Measurements from ENCODE around the gene FAM9C.
A peak's percentile ranks its signal among the peaks of the same experiment; 100 is the strongest.
"Not testable (repeated sequence)": the region's sequence is repeated elsewhere in the genome, so short reads cannot be mapped to it uniquely, and the experiment has no call there.

FAM9C gene

DNA sequence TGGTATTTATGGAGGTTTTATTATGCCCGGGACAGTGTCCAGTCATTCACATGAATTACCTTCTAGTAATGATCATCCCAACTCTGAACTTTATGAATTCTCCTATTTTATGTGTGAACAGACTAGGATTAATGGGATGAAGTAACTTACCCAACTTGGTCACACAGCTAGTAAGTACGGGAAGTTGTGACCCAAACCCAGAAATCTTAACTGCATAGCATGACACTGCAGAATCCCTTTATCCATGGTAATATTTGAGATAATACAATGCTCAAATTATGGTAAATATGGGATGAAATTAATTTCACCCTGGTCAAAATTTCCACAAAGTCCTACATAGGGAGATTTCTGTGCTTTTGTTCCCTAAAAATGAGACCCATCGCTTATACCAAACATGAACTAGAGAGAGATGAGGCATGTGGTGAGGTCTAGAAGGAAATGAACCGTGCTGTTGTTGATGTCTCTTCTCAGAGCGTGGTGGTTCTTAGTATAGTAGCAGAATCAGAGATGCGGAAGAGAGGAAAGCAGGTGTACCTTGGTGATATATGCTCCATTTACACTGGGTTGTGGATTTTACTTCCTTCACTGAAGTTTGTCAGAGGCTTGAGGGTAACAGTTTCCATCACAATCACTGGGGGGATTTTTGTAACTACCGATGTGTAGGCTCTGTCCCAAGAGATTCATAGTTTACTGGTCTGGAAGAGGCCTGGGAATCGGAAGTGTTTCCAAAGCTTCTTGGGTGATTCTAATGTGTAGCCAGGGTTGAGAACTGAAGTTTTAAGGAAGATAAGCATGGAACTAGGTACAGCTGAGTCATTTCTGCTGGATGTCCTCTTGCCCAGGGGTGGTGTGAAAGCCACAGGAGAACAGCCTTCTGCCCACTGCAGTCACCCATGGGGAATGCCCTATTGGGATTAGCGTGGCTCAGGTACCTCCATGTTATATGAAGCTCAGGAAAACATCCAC, 30.2 kb upstream of the FAM9C start:
- no peak for DNase-seq

DNA sequence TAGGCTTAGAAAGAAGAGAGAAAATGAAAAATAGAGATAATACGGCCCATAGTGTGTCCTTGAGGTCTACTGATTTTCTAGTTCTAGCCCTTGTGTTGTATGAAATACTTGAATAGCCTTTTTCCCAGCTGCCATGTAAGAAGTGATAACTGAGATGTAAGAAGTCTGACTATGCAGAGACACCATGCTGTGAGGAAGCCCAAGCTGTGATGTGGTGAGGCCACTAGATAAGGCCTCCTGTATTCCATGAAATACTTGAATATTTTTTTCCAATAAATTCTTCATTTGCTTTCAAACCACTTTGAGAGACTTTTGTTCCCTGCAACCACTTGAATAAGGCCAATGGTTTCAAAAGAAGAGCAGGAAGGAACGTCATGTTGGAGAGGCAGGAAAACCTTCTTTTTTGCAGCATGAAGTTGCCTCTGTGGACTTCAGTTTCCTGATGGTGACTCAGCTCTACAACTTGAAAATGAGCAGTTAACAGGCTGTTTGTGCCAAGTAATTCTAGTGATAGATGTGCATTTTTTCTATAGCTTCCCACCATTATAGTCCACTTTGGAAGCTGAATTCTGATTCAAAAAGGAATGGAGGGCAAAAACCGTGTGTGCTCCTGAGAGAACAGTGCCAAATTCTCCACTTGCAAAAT, 25.5 kb upstream of the FAM9C start:
- DNase-seq = no peak

DNA sequence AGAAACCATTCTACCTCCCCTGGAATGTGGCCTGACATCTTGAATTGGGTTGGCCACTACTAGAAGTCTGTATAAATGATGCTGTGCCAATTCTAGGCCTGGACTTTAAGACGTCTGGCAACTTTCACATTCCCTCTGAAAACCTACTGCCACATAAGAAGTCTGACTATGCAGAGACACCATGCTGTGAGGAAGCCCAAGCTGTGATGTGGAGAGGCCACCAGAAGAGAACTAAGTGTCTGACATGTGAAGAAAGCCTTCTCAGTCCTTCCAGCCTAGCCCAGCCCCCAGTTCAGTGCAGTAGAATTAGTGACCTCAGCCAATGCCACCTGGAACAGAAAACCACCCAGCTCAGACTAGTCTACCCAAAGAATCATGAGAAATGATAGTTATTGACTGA, 24.2 kb upstream of the FAM9C start:
- DNase-seq = no peak

DNA sequence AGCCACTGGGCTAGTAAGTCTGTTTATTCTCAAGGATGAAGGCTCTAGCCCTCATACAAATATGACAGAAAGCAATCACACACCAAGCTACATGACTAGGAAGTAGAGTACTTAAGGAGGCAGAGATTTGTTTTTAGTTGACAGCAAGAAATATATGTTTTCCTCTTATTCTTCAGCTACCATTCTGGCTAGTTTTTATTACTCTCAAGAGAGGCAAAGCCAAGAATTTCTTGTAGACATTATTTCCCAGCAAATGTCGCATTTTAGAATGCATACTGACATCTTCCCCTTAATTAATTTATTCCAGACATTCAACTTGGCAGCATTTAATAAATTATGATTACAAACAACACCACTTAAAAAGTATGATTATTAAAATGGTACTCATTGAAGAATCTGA, 23.4 kb upstream of the FAM9C start:
- no peak for DNase-seq

DNA sequence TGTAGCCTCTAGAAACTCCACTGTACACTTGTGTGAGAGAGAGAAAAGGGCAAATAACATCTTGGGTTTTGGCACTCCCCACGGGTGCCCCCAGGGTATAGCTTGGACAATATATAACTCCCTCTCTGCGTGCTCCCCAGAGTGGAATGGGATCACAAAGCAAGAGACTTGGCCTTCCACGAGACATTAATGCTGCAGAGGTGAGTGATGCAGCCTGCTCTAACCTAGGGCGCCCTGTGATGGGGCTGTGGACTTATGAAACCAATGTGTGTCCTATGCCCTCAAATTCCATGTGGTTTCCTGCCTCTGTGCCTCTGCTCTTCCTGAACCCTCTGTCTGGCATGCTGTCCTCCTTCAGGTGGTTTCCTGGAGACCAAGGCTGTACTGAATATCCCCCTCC, 22.0 kb upstream of the FAM9C start:
- no peak for DNase-seq

DNA sequence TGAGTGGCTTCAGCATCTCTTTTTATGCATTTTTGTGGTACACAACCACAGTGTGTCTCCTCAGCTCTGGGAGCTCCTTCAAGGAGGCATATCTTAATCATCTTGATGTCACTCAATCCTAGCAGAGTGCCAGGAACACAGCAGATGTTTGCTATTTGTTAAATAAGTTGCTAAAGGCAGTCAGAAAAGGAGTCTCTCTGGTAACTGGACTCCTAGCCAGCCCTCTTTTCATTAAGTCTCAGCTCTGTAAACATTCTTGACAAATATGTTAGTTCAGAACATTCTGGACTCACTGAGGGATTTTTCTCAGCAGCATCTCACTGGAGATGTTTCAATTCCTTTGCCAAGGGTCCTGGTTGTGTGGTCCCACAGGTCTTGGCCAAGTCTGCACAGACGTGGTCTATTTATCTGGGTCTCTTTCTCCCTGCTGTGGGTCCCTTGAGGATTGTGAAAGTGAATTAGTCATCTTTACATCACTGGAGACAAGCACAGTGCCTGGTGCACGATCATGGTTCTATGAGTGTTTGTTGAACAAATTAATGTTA, 20.3 kb upstream of the FAM9C start:
- DNase-seq = peak; percentile 30

DNA sequence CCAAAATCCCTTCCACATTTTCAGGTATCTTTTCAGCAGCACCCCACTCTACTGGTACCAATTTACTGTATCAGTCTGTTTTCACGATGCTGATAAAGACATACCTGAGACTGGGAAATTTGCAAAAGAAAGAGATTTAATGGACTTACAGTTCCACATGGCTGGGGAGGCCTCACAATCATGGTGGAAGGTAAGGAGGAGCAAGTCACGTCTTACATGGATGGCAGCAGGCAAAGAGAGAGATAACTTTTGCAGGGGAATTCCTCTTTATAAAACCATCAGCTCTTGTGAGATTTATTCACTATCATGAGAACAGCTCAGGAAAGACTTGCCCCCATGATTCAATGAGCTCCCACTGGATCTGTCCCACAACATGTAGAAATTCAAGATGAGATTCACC, 18.7 kb upstream of the FAM9C start:
- not testable (repeated sequence) for DNase-seq

DNA sequence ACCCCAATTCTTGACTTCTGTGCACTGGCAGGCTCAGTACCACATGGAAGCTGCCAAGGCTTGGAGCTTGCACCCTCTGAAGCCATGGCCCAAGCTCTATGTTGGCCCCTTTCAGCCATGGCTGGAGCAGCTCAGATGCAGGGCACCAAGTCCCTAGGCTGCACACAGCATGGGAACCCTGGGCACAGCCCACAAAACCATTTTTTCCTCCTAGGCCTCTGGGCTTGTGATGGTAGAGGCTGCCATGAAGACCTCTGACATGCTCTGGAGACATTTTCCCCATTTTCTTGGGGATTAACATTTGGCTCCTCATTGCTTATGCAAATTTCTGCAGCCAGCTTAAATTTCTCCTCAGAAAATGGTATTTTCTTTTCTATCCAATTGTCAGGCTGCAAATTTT, 17.9 kb upstream of the FAM9C start:
- DNase-seq = not testable (repeated sequence)

DNA sequence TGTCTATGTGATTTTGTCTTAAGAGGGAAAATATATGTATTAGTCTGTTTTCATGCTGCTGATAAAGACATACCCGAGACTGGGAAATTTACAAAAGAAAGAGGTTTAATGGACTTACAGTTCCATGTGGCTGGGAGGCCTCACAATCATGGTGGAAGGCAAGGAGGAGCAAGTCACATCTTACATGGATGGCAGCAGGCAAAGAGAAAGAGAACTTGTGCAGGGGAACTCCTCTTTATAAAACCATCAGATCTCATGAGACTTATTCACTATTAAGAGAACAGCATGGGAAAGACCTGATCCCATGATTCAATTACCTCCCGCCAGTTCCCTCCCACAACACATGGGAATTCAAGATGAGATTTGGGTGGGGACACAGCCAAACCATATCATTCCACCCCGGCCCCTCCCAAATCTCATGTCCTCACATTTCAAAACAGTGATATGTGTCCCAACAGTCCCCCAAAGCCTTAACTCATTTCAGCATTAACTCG, 16.8 kb upstream of the FAM9C start:
- DNase-seq = not testable (repeated sequence)

DNA sequence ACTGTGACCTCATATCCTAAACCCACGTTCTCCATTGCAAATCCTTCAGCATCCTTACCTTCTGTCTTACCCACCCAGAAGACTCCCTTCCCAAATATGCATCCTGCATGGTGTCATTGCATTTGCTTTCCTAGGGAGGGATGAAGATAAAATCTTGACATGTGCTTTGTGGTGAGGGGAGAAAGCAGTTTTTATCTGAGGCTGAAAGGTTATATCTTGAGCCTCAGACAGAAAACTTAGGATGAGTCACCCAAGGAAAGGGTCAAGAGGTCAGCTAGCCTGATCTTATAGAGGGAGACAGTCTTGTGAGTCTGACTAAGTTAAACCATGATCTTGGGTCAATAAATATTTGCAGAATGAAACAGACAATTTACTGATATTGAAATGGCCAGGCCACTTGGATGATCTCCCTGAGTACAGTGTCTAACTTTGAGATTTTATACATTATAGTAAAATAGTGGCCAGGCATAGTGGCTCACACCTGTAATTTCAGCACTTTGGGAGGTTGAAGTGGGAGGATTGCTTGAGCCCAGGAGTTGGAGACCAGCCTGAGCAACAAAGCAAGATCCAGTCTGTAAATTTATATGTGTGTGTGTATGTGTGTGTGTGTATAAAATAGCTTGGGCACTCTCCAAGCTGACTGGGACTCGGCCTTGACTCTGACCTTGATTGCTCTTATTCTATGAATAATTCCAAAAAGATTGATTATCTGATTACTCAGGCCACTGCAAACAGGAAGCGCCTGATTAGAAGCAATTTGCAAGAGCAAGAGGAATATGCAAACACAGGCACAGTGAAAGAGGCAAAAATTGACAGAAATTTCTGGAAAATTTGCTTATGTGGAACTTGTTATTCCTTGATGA, 15.4 kb upstream of the FAM9C start:
- DNase-seq = peak; percentile 80

DNA sequence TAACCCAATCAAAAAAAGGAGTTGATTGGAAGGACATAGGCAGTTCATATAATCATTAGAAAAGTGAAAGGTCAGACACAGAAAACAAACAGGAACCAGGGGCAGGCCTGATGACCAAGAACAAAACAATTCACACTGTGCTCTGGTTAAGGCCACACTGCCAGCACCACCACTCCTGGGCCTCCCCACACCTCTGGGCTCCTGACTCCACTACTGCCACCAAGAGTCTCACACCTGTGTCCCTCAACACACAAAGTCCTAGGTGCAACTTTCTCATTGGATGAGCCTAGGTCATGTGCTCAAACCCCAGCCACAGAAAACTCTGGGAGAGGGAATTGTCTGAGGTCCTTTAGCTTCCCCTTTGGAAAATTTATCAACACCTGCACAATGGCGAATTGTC, 11.1 kb upstream of the FAM9C start:
- DNase-seq = no peak

DNA sequence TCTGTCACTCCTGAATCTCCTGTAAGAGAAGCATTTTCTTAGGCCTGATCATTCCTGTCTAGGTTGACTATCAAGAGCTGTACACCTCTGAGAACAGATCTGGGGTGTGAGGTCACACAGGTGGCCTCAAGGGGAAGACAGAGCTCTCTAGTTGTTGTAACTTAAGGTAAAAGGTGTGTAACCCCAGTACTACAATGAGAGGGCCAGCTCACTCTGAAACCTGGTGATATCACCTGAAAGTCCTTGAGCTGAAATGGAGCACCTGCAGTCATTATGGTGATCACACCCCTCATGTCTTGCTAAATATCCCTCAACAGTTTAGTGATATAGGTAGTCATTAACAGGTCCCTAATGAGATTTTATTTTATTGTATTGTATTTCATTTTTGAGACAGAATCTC, 8.8 kb upstream of the FAM9C start:
- no peak for DNase-seq

DNA sequence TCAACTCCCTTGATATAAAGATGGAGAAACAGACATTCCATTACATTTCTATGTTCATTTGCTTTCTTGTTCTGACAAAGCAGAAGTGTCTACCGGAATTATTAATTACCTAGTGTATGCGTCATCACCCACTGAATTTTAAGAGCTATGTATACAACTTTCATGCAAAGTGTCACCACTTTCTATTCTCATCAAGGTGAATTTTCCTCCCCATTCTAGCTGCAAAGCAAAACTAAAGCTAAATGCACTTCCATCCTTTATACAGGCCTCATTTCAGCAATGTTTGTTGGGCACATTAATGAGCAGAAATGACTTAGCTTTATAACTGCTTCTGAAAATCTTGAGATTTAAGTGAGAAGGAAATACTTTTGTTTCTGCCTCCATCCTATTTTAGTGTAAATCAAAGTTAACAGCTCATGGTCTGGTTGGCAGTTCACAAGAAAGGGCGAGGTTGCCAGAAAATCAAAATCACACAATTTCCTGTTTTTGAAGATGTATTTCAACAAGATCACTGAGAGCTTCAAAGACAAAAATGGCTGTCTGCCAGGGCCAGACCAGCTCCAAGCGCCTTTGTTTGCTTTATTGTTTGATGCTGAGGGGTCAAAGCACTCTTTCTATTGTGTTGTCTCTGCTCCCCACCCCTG, 7.2 kb upstream of the FAM9C start:
- DNase-seq = no peak

DNA sequence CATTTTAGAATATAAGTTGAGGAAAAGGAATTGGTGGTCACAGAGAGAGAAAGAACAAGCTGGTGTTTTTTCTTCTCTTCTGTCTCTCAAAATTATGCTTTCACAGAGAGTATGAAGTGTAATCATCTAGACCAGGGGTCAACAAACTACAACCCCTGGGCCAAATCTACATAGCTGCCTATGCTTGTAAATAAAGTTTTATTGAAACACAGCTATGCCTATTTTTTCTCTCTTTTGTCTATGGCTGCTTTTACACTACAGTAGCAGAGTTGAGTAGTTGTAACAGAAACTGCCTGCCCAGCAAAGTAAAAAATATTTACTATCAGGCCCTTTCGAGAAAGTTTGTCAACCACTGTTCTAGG, 6.7 kb upstream of the FAM9C start:
- DNase-seq = no peak

DNA sequence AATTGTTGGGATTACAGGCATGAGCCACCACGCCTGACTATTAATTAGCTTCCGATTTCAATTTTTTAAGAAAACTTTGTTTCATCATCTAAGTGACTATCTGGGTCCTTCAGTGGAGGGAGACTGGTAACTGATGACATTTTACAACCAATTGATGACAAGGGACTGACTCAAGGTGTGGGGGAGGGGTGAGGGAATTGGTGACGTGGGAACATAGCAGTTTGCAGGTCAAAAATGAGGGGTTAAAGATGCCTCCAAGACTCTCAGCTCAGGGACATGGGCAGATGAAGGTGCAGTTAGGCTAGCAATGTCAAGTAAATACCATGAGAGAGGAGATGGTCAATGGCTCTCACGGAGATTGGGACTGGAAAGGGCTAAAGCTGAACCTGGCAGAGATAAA, 5.7 kb upstream of the FAM9C start:
- no peak for DNase-seq

DNA sequence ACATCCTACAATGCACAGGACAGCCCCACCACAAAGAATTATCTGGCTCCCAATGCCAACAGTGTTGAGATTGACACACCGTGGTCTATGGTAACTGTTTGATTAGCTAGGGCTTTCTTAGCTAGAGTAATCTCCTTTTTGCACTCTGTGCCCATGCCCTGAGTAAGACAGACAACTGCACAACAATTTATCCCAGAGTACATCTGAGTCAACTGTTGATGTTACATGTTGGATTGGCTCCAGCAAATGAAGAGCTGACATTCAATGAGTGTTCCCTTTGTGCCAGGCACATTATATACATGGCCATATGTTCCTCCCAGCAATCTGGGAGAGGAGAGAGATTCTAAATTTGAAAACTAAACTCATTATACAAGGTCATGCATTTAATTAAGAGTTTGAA, 3.9 kb upstream of the FAM9C start:
- peak; percentile 37 for DNase-seq

DNA sequence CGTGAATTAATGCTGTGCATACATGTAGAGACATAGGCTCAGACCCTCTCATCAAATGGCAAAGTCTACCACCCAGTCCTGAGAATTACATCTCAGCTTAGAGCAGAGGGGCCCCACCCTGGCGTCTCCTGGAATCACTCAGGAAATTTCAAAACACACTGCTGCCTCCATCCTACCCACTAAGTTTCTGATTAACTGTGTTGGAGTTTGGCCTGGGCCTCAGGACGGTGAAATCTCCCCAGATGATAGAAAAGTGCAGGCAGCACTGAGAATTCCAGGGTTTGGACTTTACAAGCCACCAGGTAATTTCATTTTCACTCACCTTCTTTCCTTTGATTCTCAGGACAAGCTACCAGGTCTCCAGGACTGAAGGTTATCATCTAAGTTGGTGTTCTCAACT, 3.3 kb upstream of the FAM9C start:
- no peak for DNase-seq

DNA sequence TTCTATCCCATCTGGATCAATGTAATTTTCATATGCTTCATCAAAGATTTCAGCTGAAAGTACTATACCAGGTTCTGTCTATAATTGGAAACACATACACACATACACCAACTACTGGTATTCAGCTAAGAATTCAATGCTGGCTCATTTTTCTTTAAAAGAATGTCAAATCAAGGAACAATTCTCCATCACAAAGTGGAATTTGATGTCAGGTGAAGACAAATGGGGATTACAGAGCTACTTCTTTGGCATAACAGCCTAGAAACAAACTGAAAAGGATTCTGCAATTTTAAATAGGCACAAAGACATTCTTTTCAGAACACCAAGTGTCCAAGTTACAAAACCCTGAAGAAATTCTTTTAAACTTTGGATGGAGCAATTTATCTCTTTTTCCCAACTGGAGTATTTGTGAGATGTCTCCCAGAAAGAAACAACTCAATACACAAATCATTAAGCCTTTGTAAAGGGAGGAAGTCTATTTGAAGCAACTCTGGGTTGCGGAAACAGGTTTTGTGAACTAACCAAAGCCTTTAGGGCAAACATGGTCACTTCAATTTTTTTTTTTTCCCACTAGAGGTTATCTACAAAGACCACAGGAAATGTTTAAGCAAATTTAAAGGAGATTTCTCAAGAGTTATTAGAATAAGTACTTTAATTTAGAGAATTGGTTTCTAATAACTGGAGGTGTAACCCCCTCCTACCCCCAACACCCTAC, 1.9 kb upstream of the FAM9C start:
- DNase-seq = no peak

DNA sequence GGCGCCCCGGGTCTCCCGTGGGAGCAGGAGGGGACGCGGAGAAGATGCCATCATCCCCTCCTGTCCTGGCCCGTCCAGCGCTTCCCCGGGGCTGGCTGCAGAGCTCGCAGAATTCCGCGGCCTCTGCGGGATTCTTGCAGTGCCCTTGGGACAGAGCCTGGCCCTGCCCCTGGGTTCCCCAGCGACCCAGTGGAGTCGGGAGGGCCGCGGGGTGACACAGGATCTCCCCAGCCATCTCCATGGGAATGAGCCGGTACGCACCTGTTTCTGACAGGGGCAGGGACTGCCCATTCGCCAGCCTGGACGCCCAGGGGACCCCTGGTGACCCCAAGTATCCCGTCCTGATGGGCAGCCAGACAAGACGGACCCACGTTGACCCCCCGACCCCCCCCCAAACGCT, 482 bp downstream of the FAM9C start:
- DNase-seq = no peak

DNA sequence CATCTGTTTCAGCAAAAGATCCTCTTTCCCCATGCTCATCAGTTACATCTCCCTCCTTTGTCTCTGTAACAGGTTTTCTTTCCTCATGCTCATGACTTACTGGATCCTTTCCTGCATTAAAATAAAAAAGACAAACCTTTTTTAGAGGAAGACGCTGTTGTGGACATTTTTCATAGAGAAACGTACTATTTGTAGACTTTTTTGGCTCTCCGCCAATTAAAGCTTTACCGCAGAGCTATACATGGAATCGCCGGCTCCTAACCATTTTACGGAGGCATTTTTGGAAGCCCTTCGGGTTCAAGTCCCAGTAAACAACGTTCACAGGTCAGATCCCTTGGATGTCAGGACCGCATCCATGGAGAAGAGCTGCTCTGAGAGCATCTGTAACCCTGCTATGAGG, 1.3 kb downstream of the FAM9C start:
- DNase-seq = no peak

DNA sequence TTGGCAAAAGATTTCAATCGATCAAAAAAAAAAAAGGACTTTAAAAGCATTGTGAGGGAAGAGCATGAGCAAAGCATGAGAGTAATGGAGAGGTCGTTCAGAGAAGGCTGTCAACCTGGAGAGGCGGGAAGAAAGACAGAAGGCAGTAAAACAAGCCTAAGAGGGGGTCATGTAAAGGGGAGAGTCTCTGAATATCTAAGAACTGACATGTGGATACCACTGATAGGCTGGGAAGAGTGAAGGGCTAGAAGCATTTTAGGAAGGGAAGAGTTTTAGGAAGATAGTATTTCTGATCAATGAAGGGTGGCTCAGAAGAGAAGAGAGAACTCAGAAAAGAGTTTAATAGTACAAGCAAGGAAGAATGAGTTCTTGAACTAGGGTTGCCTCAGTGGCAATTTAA, 7.5 kb downstream of the FAM9C start:
- DNase-seq = no peak

DNA sequence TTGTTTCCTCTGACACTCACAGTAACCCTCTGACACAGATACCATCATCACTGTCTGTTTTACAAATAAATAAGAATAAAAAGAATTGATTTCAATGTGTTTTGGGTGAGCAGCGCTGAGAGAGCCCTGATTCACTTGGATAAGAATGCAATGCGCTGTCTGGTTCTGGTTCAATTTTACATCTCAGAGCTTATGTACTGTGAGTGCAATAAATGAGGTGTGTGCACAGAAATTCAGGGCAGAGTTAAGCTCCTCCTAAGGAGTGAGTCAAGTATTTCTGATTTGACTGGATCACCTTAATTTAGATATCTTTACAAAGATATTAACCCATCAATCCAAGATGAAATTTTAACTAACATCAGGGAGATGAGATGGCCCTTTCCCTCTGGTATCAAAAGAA, 11.2 kb downstream of the FAM9C start:
- no peak for DNase-seq
